Gastroesophageal sphincter (tissue), 4 donors: ENCODE data around the gene UBR4. TPM values are rescaled to one million over a fixed set of nuclear protein-coding genes. Genes with fewer than 3 reads are reported as not detected.
"Not testable (repeated sequence)": the region's sequence is repeated elsewhere in the genome, so short reads cannot be mapped to it uniquely, and the experiment has no call there.

Experiments used
- ATAC-seq: fragments of 150-250 bp; one replicate; pipeline ENCODE4 v1.9.1; 2016; ENCODE audit warnings: mild to moderate bottlenecking, moderate library complexity
- H3K27ac ChIP-seq, 4 donors: fragments of 200-600 bp; sonication (generic) in 3 of 4; 1 replicate in 3 of 4; 2 replicates in 1 of 4; pipeline ENCODE4 v1.5.1; 2016 to 2019
- H3K27me3 ChIP-seq: fragments of 200-600 bp; sonication (generic); one replicate; pipeline ENCODE4 v1.5.1; 2019
- H3K36me3 ChIP-seq, 2 donors: fragments of 200-600 bp; sonication (generic); one replicate each; pipeline ENCODE4 v1.5.1; 2019; ENCODE audit warnings: control low read depth in 1 of 2
- H3K4me1 ChIP-seq, 3 donors: fragments of 200-600 bp; sonication (generic); 1 replicate in 2 of 3; 2 replicates in 1 of 3; pipeline ENCODE4 v1.5.1; 2016 to 2019; ENCODE audit warnings: control low read depth in 2 of 3
- H3K4me3 ChIP-seq, 2 donors: fragments of 200-600 bp; sonication (generic); one replicate each; pipeline ENCODE4 v1.5.1; 2019; ENCODE audit warnings: mild to moderate bottlenecking in 1 of 2, moderate library complexity in 1 of 2
- H3K9me3 ChIP-seq, 3 donors: fragments of 200-600 bp; sonication (generic); one replicate each; pipeline ENCODE4 v1.5.1; 2017 to 2019; ENCODE audit warnings: control low read depth in 2 of 3
- CTCF ChIP-seq, 4 experiments: fragments of 200-600 bp in 2 of 4; fragments of 450-650 bp in 2 of 4; sonication (generic) in 1 of 4; IDR thresholded peaks; one replicate each; pipeline ENCODE4 v1.5.1; 2017 to 2019; ENCODE audit warnings: antibody characterized with exemption in 4 of 4, mild to moderate bottlenecking in 2 of 4, moderate library complexity in 2 of 4
- EP300 ChIP-seq: sonication (generic); formaldehyde crosslinking; IDR thresholded peaks from one replicate; pipeline ENCODE4 v1.6.1; 2017; ENCODE audit warnings: antibody characterized with exemption, mild to moderate bottlenecking
- POLR2A ChIP-seq, 2 donors: fragments of 450-650 bp; IDR thresholded peaks; one replicate each; pipeline ENCODE4 v1.6.1; 2017; ENCODE audit warnings: antibody characterized with exemption in 2 of 2, mild to moderate bottlenecking in 2 of 2, moderate library complexity in 1 of 2
- POLR2AphosphoS5 ChIP-seq: sonication (generic); formaldehyde crosslinking; IDR thresholded peaks from one replicate; pipeline ENCODE4 v1.6.1; 2017; ENCODE audit warnings: antibody characterized with exemption
- WGBS, 2 donors: methylation state at CpG; one replicate each; pipeline ENCODE4 v1.1.5; 2018; ENCODE audit warnings: low coverage in 1 of 2; 5-methylcytosine and 5-hydroxymethylcytosine counted together
- total RNA-seq, 4 donors: library from RNA; depleted of rRNA; stranded (reverse); fragments of >200 nt; gene quantifications; one replicate each; pipeline ENCODE4 v1.1.0, GENCODE V29; 2016

UBR4 gene
- total RNA-seq, 4 donors from 2014 or later = 79.3 to 200 (median 191) TPM

GRCh38 chr1:19219451-19219850 is 9.4 kb upstream of the UBR4 start:
- ATAC-seq = no peak
- WGBS, 2 donors = 50 to 100% methylated on average over 3 to 7 of the region's 7 CpGs

DNA sequence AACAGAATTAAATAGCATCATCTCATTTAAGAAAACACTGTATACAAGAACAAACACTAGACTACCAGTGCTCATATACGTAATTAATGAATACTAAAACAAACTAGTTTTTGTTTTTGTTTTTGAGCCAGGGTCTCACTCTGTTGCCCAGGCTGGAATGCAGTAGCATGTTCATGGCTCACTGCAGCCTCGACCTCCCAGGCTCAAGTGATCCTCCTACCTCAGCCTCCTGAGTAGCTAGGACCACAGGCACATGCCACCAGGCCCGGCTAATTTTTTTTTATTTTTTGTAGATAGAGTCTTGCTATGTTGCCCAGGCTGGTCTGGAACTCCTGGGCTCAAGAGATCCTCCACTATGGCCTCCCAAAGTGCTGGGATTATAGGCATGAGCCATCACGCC is 6.5 kb upstream of the UBR4 start:
- not testable (repeated sequence) for H3K9me3 ChIP-seq, H3K27me3 ChIP-seq, ATAC-seq, H3K4me3 ChIP-seq, H3K27ac ChIP-seq
- WGBS, 2 donors = 92 to 99% methylated on average over 3 to 4 of the region's 4 CpGs
- Histone ChIP-seq H3K36me3 (peaks cover 0 to 84% of the 10 kb centered on the region in 2 donors), H3K4me1 (peaks cover 0 to 33% (median 3%) of the 10 kb centered on the region in 3 donors)

More at GRCh38 chr1:19219451-19219850, 9.4 kb upstream of the UBR4 start:
- Histone ChIP-seq H3K36me3 (peaks cover 0 to 95% of the 10 kb centered on the region in 2 donors), H3K4me1 (peaks cover 0 to 12% (median 0%) of the 10 kb centered on the region in 3 donors), H3K27ac (peak overlapping the region in 2 of 4 donors; percentile 33 to 45), H3K4me3 (no peak overlapping the region), H3K9me3 (no peaks in the 10 kb centered on the region), H3K27me3 (no peaks in the 10 kb centered on the region)
- TF ChIP-seq POLR2A (IDR thresholded peaks at IDR 0.05) (no peak), POLR2AphosphoS5 (no peak), CTCF (IDR thresholded peaks at IDR 0.05) (no peak), EP300 (no peak)

DNA sequence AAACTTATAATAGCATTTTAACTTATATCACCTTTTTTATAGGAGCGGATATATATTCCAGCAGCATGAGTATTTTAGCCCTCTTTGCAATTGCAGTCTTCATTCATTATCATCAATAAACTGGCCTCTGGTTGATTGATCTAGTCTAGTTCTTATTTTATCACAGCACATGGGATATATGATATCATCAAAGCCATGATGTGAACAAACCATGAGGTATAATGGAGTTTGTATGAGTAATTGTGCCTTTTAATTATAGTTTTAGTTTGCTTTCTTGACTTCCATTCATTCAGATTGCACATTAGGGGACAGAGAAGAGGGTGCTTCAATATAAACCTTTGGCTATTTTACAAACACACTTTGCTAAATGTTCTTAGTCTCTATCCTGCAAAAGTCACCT is 3.5 kb upstream of the UBR4 start:
- no peak for TF ChIP-seq POLR2AphosphoS5
- Histone ChIP-seq H3K27me3 (no peaks in the 10 kb centered on the region), H3K4me1 (peaks cover 6 to 40% (median 12%) of the 10 kb centered on the region in 3 donors), H3K36me3 (peaks cover 0 to 54% of the 10 kb centered on the region in 2 donors), H3K4me3 (no peak overlapping the region), H3K9me3 (no peaks in the 10 kb centered on the region), H3K27ac (no peak overlapping the region)
- WGBS, 2 donors = 100% methylated on average over 1 of the region's 1 CpG
- no peak for ATAC-seq

DNA sequence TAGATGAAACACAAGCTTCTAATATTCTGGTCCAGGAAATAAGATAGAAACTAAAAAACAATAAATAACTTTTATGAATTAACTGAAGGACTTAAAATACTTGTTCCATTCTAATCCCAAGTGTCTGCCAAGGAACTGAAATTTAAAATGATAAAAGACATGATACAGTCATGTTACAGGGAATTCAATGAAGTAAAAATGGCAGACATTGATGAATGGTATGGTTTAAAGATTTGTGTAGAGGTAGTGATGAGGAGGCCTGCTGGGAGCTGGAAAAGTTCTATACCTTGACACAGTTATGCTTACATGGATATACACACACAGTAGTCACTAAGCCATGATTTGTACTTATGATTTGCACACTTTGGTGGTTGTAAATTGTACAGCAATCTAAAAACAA is 2.1 kb upstream of the UBR4 start:
- H3K4me3 ChIP-seq = no peak overlapping the region
- no peak for ATAC-seq
- no peak for TF ChIP-seq POLR2A (IDR thresholded peaks at IDR 0.05)
- TF ChIP-seq EP300 = no peak
- TF ChIP-seq CTCF (IDR thresholded peaks at IDR 0.05) = no peak
- no peak for TF ChIP-seq POLR2AphosphoS5
- no peaks in the 10 kb centered on the region for H3K27me3 ChIP-seq
- no peak overlapping the region for H3K27ac ChIP-seq
- peaks cover 0 to 40% of the 10 kb centered on the region in 2 donors for H3K36me3 ChIP-seq
- peaks cover 10 to 54% (median 20%) of the 10 kb centered on the region in 3 donors for H3K4me1 ChIP-seq
- no peaks in the 10 kb centered on the region for H3K9me3 ChIP-seq

DNA sequence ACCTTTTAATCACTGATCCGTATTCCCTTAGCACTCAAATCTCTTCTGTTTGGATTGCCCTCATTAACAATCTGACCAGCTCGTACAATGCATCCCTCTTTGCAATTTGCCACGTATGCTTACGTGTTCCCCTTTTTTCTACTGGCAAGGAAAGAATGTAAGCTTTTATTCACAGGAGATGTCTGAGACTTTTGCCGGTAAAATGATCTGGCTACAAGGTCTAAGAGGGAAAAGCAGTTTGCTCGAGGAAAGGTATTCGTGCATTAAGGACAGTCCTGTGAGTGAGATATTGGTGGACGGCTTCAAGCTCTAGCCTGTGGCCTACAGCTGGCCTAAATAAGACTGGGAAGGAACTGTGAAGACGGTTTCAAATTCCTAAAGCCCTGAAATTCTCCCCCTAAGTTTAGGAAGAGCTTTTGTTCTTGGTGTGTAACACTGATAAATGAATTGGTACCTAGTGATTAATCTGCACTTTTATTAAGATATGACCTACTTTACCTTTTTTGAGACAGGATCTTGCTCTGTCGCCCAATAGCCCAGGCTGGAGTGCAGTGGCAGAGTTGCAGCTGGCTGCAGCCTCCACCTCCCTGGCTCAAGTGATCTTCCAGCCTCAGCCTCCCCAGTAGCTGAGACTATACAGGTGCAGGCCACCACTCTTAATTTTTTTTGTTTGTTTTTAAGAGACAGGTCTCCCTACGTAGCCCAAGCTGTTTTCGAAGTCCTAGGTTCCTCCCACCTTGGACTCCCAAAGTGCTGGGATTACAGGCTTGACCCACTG is 895 bp upstream of the UBR4 start:
- no peaks in the 10 kb centered on the region for H3K27me3 ChIP-seq
- H3K9me3 ChIP-seq = no peaks in the 10 kb centered on the region
- peaks cover 0 to 29% of the 10 kb centered on the region in 2 donors for H3K36me3 ChIP-seq
- H3K4me3 ChIP-seq = peak overlapping the region; percentile 40 to 93
- ATAC-seq = no peak
- H3K27ac ChIP-seq = peak overlapping the region; percentile 73 to 99 (median 96)
- 7 to 12% methylated on average over 8 to 12 of the region's 12 CpGs for WGBS, 2 donors
- no peak for TF ChIP-seq CTCF (IDR thresholded peaks at IDR 0.05)
- TF ChIP-seq EP300 = no peak
- no peak for TF ChIP-seq POLR2AphosphoS5
- no peak for TF ChIP-seq POLR2A (IDR thresholded peaks at IDR 0.05)
- peaks cover 15 to 66% (median 29%) of the 10 kb centered on the region in 3 donors for H3K4me1 ChIP-seq

- Histone ChIP-seq H3K27ac (peak overlapping the region; percentile 73 to 99 (median 96)), H3K4me1 (peaks cover 18 to 80% (median 39%) of the 10 kb centered on the region in 3 donors), H3K36me3 (peaks cover 0 to 18% of the 10 kb centered on the region in 2 donors), H3K27me3 (no peaks in the 10 kb centered on the region), H3K9me3 (no peaks in the 10 kb centered on the region), H3K4me3 (peak overlapping the region; percentile 40 to 93)
- WGBS, 2 donors = 0% methylated on average over 11 to 22 of the region's 28 CpGs
- peak; percentile 36 for ATAC-seq
- TF ChIP-seq POLR2AphosphoS5 (peak; percentile 5), CTCF (IDR thresholded peaks at IDR 0.05) (no peak), EP300 (no peak), POLR2A (IDR thresholded peaks at IDR 0.05) (no peak)
These were observed 552 bp downstream of the UBR4 start for GRCh38 chr1:19209439-19209989.
